Amniotic epithelial cell (primary cell): ENCODE data around the gene AMN.

Experiments used
- DNase-seq: peaks from one replicate; pipeline ENCODE4 v3.0.0-alpha.2; 2010; ENCODE audit warnings: low read depth

AMN gene

GRCh38 chr14:102944448-102945330 lies 22.2 kb downstream of the AMN start:
- no peak for DNase-seq

- no peak for DNase-seq
These were observed 23.1 kb downstream of the AMN start for GRCh38 chr14:102945346-102946130.

- DNase-seq, result no peak
These were observed 25.0 kb downstream of the AMN start for GRCh38 chr14:102947321-102948103.

GRCh38 chr14:102948698-102949061 lies 26.2 kb downstream of the AMN start:
- no peak for DNase-seq

GRCh38 chr14:102949062-102949800 lies 26.8 kb downstream of the AMN start:
- DNase-seq, result no peak

GRCh38 chr14:102949801-102950451 lies 27.5 kb downstream of the AMN start:
- DNase-seq, result no peak

- no peak for DNase-seq
These were observed 28.6 kb downstream of the AMN start for GRCh38 chr14:102951034-102951433.

GRCh38 chr14:102951799-102952198 lies 29.3 kb downstream of the AMN start:
- no peak for DNase-seq

- DNase-seq, result no peak
These were observed 29.8 kb downstream of the AMN start for GRCh38 chr14:102952276-102952675.

- no peak for DNase-seq
These were observed 30.6 kb downstream of the AMN start for GRCh38 chr14:102953100-102953499.

GRCh38 chr14:102954081-102954789 lies 31.8 kb downstream of the AMN start:
- DNase-seq, result no peak

GRCh38 chr14:102955636-102956408 lies 33.4 kb downstream of the AMN start:
- DNase-seq, result no peak

- DNase-seq, result peak; percentile 78
These were observed 34.8 kb downstream of the AMN start for GRCh38 chr14:102957222-102957621.

GRCh38 chr14:102958461-102958860 lies 36.0 kb downstream of the AMN start:
- no peak for DNase-seq

GRCh38 chr14:102962111-102962627 lies 39.7 kb downstream of the AMN start:
- DNase-seq, result no peak

- DNase-seq, result no peak
These were observed 41.8 kb downstream of the AMN start for GRCh38 chr14:102964152-102964730.

GRCh38 chr14:102965282-102965681 lies 42.8 kb downstream of the AMN start:
- DNase-seq, result peak; percentile 55

GRCh38 chr14:102965971-102966655 lies 43.6 kb downstream of the AMN start:
- no peak for DNase-seq
